Hypothalamus (tissue), 51 donors: ENCODE data around the gene NUP62.

Experiments used
- DNase-seq, 51 donors: peaks; one replicate each; lab custom pipeline; 2025; lab: John Stamatoyannopoulos, UW

NUP62 gene

DNA sequence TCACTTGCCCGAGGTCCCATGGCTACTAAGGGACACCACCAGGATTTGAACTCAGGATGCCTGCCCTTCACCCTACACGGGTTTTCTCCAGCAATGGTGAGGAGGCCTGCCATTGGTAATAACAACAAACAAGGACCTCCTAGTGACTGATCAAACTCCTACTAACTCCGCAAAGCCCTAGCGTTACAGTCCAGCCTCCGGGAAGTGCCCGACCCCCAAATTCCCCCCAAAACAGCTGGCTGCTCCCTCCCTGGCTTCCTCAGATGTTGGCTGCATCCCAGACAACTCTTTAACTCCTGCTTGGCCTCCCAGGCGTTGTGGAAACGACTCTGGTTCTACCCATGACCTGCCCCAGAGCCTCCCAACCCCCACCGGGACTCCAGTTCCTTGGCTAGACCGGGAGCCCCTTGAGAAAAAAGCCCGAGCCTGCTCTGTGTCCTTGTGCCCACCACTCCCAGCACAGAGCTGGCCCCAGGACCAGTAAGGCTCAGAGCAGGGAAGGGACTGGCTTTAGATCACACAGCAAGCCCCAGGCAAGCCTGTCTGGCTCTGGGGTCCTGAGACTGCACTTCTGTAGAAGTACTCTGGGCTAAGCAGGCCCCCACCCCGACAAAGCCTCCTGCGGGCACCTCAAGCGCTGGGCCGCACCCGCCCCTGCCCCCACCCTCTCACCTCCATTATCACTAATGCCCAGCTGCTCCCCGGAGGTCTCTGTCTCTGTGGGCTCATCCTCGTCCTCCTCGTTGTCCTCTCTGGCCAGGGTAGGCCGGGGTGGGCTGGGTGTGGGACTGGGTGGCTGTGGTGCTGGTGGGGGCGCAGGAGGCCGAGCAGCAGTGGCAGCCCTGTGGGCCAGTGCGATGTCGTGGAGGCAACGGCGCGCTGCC, 56.8 kb downstream of the NUP62 start:
- no peak for DNase-seq

DNA sequence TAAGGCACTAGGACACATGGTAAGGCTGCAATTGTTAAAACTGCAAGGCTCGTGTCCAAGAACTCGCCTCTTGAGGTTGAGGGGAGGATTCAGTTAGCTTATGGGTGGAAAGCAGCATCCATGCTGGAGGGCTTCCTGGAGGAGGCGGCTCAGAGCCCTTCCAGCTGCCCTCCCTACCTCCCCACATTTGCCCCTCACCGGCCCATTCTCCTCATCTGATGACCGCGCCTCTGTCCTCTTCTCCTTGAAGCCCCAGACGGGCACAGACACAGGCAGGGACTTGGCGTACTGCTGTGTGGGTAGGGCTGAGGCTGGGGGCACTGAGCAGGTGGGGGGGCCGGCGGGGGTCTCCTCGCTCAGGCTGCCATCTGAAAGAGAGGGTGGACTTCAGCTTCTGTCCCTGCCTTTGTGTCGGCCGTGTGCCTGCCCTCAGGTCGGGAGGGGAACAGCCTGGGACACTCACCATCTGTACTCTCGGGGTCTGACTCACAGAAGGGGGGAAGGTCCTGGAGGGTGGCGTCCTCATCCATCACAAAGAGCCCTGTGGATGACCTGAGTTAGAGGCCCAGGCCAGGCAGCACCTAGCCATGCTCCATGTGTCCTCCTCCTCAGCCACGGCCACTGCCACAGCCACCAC, 57.8 kb downstream of the NUP62 start:
- DNase-seq, result no peak

DNA sequence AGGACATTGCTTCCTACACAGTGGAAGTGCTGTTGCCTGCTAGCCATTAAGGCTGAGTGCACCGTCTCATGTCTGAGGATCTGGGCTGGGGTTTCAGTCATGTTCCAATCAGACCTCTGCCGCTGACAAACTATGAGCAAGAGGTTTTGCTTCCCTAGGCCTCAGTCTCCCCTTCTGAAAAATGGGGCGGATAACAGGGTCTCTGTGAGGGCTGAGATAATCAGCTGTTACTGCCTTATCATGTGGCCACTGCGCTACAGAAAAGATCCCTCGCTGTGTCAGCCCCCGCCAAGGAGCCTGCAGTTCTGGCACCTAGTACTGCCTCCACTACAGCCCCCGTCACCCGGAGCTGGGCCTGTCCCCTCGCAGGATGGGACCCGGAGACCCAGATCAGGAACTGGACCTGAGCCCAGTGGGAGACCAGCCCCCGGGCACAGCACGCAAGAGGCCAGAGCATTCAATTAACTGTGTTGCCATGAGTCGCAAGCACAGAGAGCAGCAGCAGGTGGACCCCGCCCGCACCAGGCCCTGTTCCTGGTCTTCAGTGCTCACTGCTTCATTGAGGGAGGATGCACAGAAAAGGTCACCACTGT, 58.9 kb downstream of the NUP62 start:
- no peak for DNase-seq

DNA sequence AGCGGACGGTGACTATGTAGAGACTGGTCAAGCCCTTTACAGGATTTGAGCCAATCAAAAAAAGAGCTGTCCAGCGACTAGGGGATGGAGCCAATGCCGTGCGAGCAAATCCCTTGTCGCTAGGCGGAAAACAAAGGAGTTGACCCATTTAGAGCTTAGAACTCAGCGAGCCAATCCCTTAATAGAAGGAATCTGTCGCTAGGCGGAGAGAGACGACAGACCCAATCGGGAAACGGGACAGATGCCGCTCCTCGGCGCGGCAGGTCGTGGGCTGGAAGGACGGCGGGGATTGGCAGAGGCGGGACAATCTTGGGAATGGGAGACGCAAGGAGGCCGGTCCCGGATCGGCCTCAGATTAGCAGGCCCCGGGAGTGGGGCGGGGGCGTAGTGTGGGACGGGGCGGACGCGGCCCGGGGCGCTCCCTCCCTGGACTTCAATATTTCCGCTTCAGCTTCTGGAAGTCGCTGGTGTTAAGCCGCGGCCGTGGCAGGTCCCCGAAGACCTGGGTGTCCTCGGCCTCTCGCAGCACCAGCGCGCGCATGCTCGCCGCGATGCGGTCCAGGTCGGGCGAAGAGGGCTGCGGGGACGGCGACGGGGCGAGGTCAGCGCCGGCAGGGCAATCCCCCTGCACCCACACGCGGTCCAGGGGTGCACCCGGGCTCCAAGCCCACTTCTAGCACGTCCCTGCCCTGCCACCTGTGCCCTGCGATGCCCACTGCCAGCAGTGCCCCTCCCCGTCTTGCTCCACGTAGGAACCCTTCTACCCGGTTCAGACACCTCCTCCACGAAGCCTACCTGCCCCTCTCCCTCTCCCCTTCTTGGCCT, 59.6 kb downstream of the NUP62 start:
- peak; percentile 62 to 100 (median 97) for DNase-seq

DNA sequence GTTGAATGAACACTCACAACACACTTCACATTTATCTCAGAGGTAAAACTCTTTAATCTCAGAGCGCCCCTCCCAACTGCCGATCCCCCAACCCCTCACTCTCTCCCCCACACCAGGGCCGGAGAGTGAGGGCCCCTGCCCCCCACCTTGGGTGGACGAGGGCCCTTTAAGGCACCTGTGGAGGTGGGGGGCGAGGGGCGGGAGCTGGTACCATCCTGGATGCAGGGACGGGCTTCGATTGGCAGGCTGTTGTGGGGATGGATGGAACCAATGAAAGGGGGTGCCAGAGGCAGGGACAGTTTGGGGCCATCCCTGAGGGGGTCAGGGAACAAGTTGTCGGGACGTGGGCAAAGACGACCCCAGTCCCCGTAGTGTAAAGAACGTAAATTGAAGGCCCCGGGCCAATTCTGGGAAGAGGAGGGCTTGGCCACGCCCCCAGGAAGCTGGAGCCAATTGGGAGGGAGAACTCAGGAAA, 60.3 kb downstream of the NUP62 start:
- DNase-seq, result peak in 2 of 51 donors; percentile 87 to 91

DNA sequence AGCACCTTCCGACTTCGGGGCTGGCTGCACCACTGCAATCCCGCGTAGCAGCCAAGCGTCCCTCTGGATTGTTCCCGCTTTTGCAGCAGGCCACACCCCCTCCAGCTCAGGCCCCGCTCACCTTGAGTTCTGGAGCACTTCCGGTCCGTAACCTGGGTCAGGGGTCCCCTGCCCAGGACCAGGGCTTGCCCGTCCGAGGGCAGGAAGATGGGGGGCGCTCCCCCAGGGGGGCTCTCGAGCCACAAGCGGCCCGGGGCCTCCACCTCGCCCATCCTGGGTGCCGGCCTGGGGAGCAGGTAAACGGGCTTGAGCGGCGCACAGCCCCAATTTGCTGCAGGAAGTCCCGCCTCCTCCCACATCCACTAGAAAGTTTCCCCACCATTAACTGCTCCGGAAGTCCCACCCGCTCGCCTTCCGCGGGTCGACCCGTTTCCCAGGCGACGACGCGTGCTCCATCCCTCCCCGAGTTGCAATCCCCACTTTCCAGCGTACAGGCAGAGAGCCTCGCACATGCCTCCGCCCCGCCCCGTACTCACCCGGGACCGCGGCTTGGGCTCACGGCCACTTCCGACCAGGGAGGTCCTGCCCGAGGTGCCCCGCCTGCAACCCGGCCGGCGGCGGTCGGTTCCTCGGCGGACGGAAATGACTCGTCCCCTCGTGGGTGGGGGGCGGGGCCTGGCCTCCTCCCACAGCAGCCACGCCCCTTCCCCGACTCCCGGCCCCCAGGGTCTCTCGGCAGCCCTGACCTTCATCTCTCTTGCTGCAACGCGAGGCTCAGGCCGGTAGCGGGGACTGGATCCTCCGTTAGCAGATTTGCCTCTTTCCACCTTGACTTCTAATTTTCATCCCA, 62.1 kb downstream of the NUP62 start, which contains the start of gene PNKP:
TSS of gene PNKP (minus strand) at position 644 of the 850 bp plus-strand sequence. CDS start at position 272, 372 bp downstream.
- peak; percentile 64 to 100 (median 93) for DNase-seq

- no peak for DNase-seq
Measured at GRCh38 chr19:49864890-49865289, 64.4 kb downstream of the NUP62 start.

DNA sequence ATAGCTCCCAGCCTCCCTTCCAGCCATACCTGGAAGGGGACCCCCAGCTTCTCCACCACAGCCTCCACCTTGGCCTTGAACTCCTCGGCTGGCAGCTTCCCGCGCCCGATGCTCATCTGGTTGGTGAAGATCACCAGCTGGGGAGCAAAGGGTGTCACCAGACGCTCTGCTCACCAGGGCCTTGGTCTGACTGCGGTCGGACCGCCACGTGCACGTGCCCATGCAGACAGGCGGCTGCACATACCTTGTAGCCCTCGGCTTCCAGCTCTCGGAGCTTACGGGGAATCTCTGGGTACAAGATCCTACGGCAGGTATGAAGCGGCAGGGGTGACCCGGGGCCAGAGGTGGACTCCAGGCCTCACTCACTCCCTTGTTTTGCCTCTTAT, 65.4 kb downstream of the NUP62 start:
- no peak for DNase-seq

DNA sequence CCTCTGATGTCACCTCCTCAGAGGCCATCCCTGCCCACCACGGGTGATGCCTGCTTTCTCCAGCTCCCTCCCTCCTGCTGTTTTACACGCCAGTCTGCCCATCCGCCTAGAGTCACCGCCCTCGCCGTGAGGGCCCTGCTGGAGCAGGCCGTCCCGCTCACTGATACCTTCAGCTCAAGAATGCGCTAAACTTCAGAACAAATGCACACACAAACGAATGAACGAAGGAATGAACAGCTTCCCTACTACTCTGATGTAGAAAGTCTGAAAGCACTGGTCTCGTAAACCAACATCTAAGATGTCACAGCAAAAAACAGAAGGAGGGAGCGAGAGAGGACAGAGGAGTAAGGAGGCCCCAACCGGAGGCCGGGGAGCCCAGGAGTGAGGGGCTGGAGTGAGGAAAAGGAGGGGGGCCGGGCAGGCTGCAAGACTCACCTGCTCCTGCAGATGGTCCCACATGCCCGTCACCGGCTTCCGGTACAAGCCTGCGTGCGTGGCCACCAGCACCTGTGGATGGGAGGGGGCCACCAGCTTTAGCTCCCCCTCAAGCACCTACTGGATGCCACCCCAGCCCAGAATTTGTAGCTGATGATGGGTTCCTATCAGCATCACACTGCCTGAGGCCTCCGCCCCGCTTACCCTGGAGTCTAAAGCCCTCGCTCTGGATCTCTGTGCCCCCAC, 65.9 kb downstream of the NUP62 start:
- no peak for DNase-seq

DNA sequence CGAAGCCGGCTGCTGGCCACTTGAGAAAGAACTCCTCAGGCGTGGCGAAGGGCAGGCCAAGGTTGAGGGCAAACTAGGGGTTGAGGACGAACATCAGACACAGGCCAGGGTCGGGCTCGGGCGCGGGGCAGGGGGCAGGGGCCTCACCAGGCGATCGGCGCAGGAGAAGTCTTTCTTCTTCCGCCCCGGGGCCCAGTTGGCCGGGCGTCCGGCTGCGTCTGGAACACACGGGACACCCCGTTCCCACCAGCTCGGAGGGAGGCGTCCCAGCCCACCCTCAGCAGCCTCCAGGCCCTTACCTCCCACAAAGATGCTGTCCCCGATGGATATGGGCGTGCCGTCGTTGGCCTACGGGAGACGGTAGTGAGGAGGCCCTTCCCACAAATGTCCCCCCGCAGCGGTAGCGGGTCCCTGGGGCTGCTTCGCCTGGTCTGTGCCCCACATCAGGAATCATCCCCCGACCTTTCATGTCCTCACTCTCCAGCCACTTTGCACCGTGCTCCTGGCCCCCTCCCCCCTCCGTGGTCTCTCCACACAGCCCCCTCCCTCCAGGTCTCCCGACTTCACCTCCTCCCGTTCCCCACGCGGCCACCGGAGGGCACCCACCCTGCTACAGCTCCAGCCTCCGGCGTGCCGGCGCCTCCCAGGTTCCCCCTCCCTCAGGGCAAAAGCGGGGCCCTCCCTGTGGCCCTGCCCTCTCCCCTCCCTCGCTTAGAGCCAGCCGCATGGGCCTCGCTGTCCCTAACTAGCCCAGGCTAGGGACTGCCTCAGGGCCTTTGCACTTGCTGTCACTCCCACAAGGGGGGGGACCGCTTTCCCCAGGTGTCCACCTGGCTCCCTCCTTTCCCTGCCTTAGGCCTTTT, 66.7 kb downstream of the NUP62 start:
- no peak for DNase-seq

GRCh38 chr19:49861541-49862378, 67.5 kb downstream of the NUP62 start:
- no peak for DNase-seq

GRCh38 chr19:49861107-49861506, 68.2 kb downstream of the NUP62 start:
- peak in 3 of 51 donors; percentile 13 to 59 (median 36) for DNase-seq

DNA sequence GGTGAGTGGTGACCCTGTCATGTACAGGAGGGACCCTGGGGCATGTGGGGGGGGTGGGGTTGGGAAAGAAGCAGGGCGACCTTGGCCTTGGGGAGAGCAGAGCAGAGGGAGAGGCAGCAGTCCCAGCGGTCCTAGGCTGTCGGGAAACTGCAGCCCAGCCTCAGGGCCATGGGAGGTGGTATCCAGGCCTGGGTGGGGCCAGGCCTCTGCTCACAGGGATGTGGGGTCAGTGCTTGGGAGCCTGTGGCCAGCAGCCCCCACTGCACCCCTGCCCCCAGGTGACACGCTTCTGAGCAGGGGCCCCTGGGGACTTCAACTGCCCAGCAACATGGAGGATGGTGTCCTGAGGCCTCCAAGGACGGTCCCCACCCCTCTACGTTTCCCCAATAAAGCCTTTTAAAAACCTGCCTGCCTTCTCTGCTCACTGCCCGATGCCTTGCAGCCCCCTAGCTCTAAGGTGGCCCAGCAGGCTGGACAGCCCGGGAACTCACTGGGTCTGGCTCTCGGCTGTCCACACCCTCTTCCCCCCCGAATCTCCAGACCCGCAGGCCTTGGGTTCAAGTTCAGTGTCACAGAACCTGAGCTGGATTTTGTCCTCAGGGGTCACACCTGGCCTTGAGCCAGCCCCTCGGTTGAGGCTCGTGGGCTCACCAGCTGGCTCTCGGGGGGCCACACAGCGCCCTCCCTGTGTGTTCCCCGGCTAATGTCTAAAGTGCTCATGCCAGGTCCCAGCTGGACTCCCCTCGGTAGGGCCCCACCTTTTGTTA, 68.8 kb downstream of the NUP62 start:
- no peak for DNase-seq

DNA sequence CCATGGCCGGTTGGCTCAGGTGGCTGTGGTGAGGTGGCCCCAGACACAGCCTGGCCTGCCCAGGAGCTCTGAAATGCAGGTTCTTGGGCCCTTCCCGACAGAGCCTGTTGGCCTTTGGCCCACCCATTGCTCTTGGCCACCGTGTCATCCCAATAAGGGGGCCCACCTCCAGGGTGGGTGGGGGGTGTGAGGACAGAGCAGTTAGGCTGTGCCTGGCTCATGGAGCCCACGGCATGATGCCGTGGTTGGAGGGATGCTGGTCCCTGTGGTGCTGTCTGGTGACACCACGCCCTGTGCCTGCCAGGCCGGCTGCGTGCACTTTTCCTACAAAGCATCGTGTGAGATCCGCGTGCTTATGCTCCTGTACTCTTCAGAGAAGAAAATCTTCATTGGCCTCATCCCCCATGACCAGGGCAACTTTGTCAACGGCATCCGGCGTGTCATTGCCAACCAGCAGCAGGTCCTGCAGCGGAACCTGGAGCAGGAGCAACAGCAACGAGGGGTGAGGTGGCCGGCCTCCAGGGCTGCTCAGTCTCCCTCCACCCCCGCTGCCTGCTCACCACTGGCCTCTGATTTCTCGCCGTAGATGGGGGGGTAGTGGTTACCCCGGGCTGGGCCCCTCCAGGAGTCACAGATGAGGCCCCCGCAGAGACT, 69.5 kb downstream of the NUP62 start:
- DNase-seq, result no peak

DNA sequence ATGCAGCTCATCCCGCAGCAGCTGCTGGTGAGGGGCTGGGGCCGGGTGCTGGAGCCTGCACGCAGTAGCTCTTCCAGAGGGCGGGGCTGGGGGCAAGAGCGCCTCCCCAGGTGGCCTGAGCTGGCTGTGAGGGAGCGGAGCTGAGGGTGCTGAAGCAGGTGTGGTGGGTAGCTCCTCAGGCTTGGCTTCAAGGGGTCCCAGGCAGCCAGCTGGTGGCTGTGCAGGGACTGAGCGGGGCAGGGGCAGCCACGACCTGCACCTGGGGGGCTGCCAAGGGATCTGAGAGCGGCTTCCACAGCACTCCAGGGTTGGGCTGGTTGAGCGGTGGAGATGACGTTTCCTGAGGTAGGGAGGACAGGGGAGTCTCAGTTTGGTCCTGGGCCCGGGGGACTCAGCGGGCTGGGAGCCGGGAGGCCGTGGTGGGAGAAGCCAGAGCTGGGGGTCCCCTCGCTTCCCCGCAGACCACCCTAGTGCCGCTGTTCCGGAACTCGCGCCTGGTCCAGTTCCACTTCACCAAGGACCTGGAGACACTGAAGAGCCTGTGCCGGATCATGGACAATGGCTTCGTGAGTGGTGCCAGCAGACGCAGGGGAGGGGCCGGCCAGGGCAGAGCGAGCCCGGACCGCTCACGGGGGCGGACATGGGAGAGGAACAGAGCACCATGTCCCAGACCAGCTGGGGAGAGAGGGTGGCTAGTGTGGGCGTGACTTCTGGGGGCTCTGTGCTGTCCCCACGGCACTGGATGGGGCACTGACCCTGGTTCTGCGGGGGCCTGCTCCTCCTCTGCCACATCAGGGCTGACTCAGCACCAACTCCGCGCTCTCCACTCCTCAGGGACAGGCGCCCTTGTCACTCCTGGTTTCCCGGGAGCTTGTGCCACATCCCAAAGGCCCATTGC, 71.0 kb downstream of the NUP62 start:
- peak in 36 of 51 donors; percentile 8 to 79 (median 48) for DNase-seq
